ENCODE results near the gene TRAF3.
"Not testable (repeated sequence)": the region's sequence is repeated elsewhere in the genome, so short reads cannot be mapped to it uniquely, and the experiment has no call there.

TRAF3 gene

GRCh38 chr14:102827716-102828115 lies 50.5 kb downstream of the TRAF3 start:
- H3K36me3 ChIP-seq (ENCODE audit: control insufficient read depth, insufficient read depth, low read length), result no peaks in the 10 kb centered on the region
- no peaks in the 10 kb centered on the region for H3K27me3 ChIP-seq (ENCODE audit: control insufficient read depth, insufficient read depth, low read length, poor library complexity, severe bottlenecking)
- no peak overlapping the region for H3K27ac ChIP-seq (ENCODE audit: insufficient read depth, low read depth, low read length, poor library complexity, severe bottlenecking)
- no peaks in the 10 kb centered on the region for H3K9me3 ChIP-seq (ENCODE audit: control insufficient read depth, low read length)
- WGBS, 2 experiments, result 92 to 94% methylated on average over 13 of the region's 13 CpGs
- H3K4me3 ChIP-seq (ENCODE audit: insufficient read depth, low read depth, low read length), result no peak overlapping the region
- H3K4me1 ChIP-seq (ENCODE audit: control insufficient read depth, insufficient read depth, low read length), result peaks cover 3% of the 10 kb centered on the region

GRCh38 chr14:102828151-102828550 lies 50.9 kb downstream of the TRAF3 start:
- Histone ChIP-seq H3K9me3 (ENCODE audit: control insufficient read depth, low read length) (no peaks in the 10 kb centered on the region), H3K4me1 (ENCODE audit: control insufficient read depth, insufficient read depth, low read length) (peaks cover 3% of the 10 kb centered on the region), H3K4me3 (ENCODE audit: insufficient read depth, low read depth, low read length) (no peak overlapping the region), H3K36me3 (ENCODE audit: control insufficient read depth, insufficient read depth, low read length) (no peaks in the 10 kb centered on the region), H3K27me3 (ENCODE audit: control insufficient read depth, insufficient read depth, low read length, poor library complexity, severe bottlenecking) (no peaks in the 10 kb centered on the region), H3K27ac (ENCODE audit: insufficient read depth, low read depth, low read length, poor library complexity, severe bottlenecking) (no peak overlapping the region)
- WGBS, 2 experiments, result 85 to 91% methylated on average over 11 of the region's 11 CpGs

GRCh38 chr14:102829016-102829548 lies 51.8 kb downstream of the TRAF3 start:
- Histone ChIP-seq H3K27me3 (ENCODE audit: control insufficient read depth, insufficient read depth, low read length, poor library complexity, severe bottlenecking) (no peaks in the 10 kb centered on the region), H3K27ac (ENCODE audit: insufficient read depth, low read depth, low read length, poor library complexity, severe bottlenecking) (no peak overlapping the region), H3K4me3 (ENCODE audit: insufficient read depth, low read depth, low read length) (no peak overlapping the region), H3K9me3 (ENCODE audit: control insufficient read depth, low read length) (no peaks in the 10 kb centered on the region), H3K4me1 (ENCODE audit: control insufficient read depth, insufficient read depth, low read length) (peaks cover 3% of the 10 kb centered on the region), H3K36me3 (ENCODE audit: control insufficient read depth, insufficient read depth, low read length) (no peaks in the 10 kb centered on the region)
- WGBS, 2 experiments, result 88 to 95% methylated on average over 5 of the region's 5 CpGs

- H3K9me3 ChIP-seq (ENCODE audit: control insufficient read depth, low read length), result no peaks in the 10 kb centered on the region
- WGBS, 2 experiments, result 92 to 93% methylated on average over 3 of the region's 3 CpGs
- H3K4me1 ChIP-seq (ENCODE audit: control insufficient read depth, insufficient read depth, low read length), result no peaks in the 10 kb centered on the region
- H3K27ac ChIP-seq (ENCODE audit: insufficient read depth, low read depth, low read length, poor library complexity, severe bottlenecking), result no peak overlapping the region
- H3K4me3 ChIP-seq (ENCODE audit: insufficient read depth, low read depth, low read length), result no peak overlapping the region
- no peaks in the 10 kb centered on the region for H3K36me3 ChIP-seq (ENCODE audit: control insufficient read depth, insufficient read depth, low read length)
- no peaks in the 10 kb centered on the region for H3K27me3 ChIP-seq (ENCODE audit: control insufficient read depth, insufficient read depth, low read length, poor library complexity, severe bottlenecking)
These were observed 53.3 kb downstream of the TRAF3 start for GRCh38 chr14:102830474-102831045.

- Histone ChIP-seq H3K9me3 (ENCODE audit: control insufficient read depth, low read length) (no peaks in the 10 kb centered on the region), H3K36me3 (ENCODE audit: control insufficient read depth, insufficient read depth, low read length) (no peaks in the 10 kb centered on the region), H3K27me3 (ENCODE audit: control insufficient read depth, insufficient read depth, low read length, poor library complexity, severe bottlenecking) (no peaks in the 10 kb centered on the region), H3K27ac (ENCODE audit: insufficient read depth, low read depth, low read length, poor library complexity, severe bottlenecking) (no peak overlapping the region), H3K4me1 (ENCODE audit: control insufficient read depth, insufficient read depth, low read length) (no peaks in the 10 kb centered on the region), H3K4me3 (ENCODE audit: insufficient read depth, low read depth, low read length) (no peak overlapping the region)
- 92 to 93% methylated on average over 7 of the region's 7 CpGs for WGBS, 2 experiments
These were observed 54.0 kb downstream of the TRAF3 start for GRCh38 chr14:102831163-102831804.

GRCh38 chr14:102833341-102833740 lies 56.1 kb downstream of the TRAF3 start:
- Histone ChIP-seq H3K27me3 (ENCODE audit: control insufficient read depth, insufficient read depth, low read length, poor library complexity, severe bottlenecking) (no peaks in the 10 kb centered on the region), H3K36me3 (ENCODE audit: control insufficient read depth, insufficient read depth, low read length) (no peaks in the 10 kb centered on the region), H3K4me1 (ENCODE audit: control insufficient read depth, insufficient read depth, low read length) (peaks cover 5% of the 10 kb centered on the region), H3K27ac (ENCODE audit: insufficient read depth, low read depth, low read length, poor library complexity, severe bottlenecking) (no peak overlapping the region), H3K4me3 (ENCODE audit: insufficient read depth, low read depth, low read length) (no peak overlapping the region), H3K9me3 (ENCODE audit: control insufficient read depth, low read length) (no peaks in the 10 kb centered on the region)
- 78 to 80% methylated on average over 7 of the region's 7 CpGs for WGBS, 2 experiments

- no peaks in the 10 kb centered on the region for H3K36me3 ChIP-seq (ENCODE audit: control insufficient read depth, insufficient read depth, low read length)
- H3K9me3 ChIP-seq (ENCODE audit: control insufficient read depth, low read length), result no peaks in the 10 kb centered on the region
- H3K4me3 ChIP-seq (ENCODE audit: insufficient read depth, low read depth, low read length), result no peak overlapping the region
- WGBS, 2 experiments, result 95 to 97% methylated on average over 9 of the region's 9 CpGs
- H3K27me3 ChIP-seq (ENCODE audit: control insufficient read depth, insufficient read depth, low read length, poor library complexity, severe bottlenecking), result no peaks in the 10 kb centered on the region
- peaks cover 8% of the 10 kb centered on the region for H3K4me1 ChIP-seq (ENCODE audit: control insufficient read depth, insufficient read depth, low read length)
- H3K27ac ChIP-seq (ENCODE audit: insufficient read depth, low read depth, low read length, poor library complexity, severe bottlenecking), result no peak overlapping the region
These were observed 56.7 kb downstream of the TRAF3 start for GRCh38 chr14:102833991-102834390.

GRCh38 chr14:102835959-102836358 lies 58.7 kb downstream of the TRAF3 start:
- Histone ChIP-seq H3K27me3 (ENCODE audit: control insufficient read depth, insufficient read depth, low read length, poor library complexity, severe bottlenecking) (no peaks in the 10 kb centered on the region), H3K4me1 (ENCODE audit: control insufficient read depth, insufficient read depth, low read length) (peaks cover 8% of the 10 kb centered on the region), H3K27ac (ENCODE audit: insufficient read depth, low read depth, low read length, poor library complexity, severe bottlenecking) (no peak overlapping the region), H3K4me3 (ENCODE audit: insufficient read depth, low read depth, low read length) (no peak overlapping the region), H3K36me3 (ENCODE audit: control insufficient read depth, insufficient read depth, low read length) (no peaks in the 10 kb centered on the region), H3K9me3 (ENCODE audit: control insufficient read depth, low read length) (no peaks in the 10 kb centered on the region)
- 92 to 98% methylated on average over 4 to 5 of the region's 5 CpGs for WGBS, 2 experiments

- not testable (repeated sequence) for H3K27ac ChIP-seq (ENCODE audit: insufficient read depth, low read depth, low read length, poor library complexity, severe bottlenecking); H3K9me3 ChIP-seq (ENCODE audit: control insufficient read depth, low read length); H3K4me1 ChIP-seq (ENCODE audit: control insufficient read depth, insufficient read depth, low read length); H3K36me3 ChIP-seq (ENCODE audit: control insufficient read depth, insufficient read depth, low read length); H3K27me3 ChIP-seq (ENCODE audit: control insufficient read depth, insufficient read depth, low read length, poor library complexity, severe bottlenecking); H3K4me3 ChIP-seq (ENCODE audit: insufficient read depth, low read depth, low read length)
- 74 to 86% methylated on average over 5 of the region's 5 CpGs for WGBS, 2 experiments
These were observed 59.9 kb downstream of the TRAF3 start for GRCh38 chr14:102837120-102837519.

- H3K4me3 ChIP-seq (ENCODE audit: insufficient read depth, low read depth, low read length), result no peak overlapping the region
- H3K27ac ChIP-seq (ENCODE audit: insufficient read depth, low read depth, low read length, poor library complexity, severe bottlenecking), result no peak overlapping the region
- WGBS, 2 experiments, result 16 to 30% methylated on average over 3 to 4 of the region's 4 CpGs
- H3K4me1 ChIP-seq (ENCODE audit: control insufficient read depth, insufficient read depth, low read length), result peaks cover 8% of the 10 kb centered on the region
- no peaks in the 10 kb centered on the region for H3K27me3 ChIP-seq (ENCODE audit: control insufficient read depth, insufficient read depth, low read length, poor library complexity, severe bottlenecking)
- no peaks in the 10 kb centered on the region for H3K9me3 ChIP-seq (ENCODE audit: control insufficient read depth, low read length)
- no peaks in the 10 kb centered on the region for H3K36me3 ChIP-seq (ENCODE audit: control insufficient read depth, insufficient read depth, low read length)
These were observed 61.3 kb downstream of the TRAF3 start for GRCh38 chr14:102838501-102838900.
